RWPE1 (cell line): ENCODE results near the gene OR5K2.

Experiments used
- CTCF ChIA-PET: fragments of 350-600 bp; sonication (Branson Sonifier 250); formaldehyde crosslinking; extraction: SDS; loops from one replicate; lab custom pipeline; 2021; lab: Yijun Ruan, JAX
- POLR2A ChIA-PET: fragments of 400-600 bp; formaldehyde crosslinking; extraction: SDS; loops from one replicate; lab custom pipeline; 2020; ENCODE audit warnings: antibody characterized with exemption; ENCODE audit not compliant: low non-redundant PET; lab: Yijun Ruan, JAX
- DNase-seq: peaks from one replicate; pipeline ENCODE4 v3.0.0; 2012; ENCODE audit warnings: low spot score
- H3K27ac ChIP-seq: fragments of 450-650 bp; 2 replicates; pipeline ENCODE4 v1.5.1; 2017
- CTCF ChIP-seq: fragments of 450-650 bp; conservative IDR thresholded peaks from 2 replicates; pipeline ENCODE4 v1.5.1; 2017; ENCODE audit warnings: low read depth, mild to moderate bottlenecking

Gene OR5K2

GRCh38 chr3:98460220-98460619 lies 37.3 kb upstream of the OR5K2 start:
- TF ChIP-seq CTCF = no peak
- no peak overlapping the region for H3K27ac ChIP-seq
- CTCF ChIA-PET = no interaction called here
- POLR2A ChIA-PET = no interaction called here
- DNase-seq = no peak

GRCh38 chr3:98462901-98463300 lies 34.6 kb upstream of the OR5K2 start, which contains the start of gene OR5K1:
Gene OR5K1, plus strand, starts transcription at chr3:98463201. Its CDS starts 6,376 bp downstream, at chr3:98469577.
- DNase-seq = no peak
- ChIA-PET CTCF (no interaction called here), POLR2A (no interaction called here)
- H3K27ac ChIP-seq = no peak within 1 kb of the TSS
- no peak for TF ChIP-seq CTCF

GRCh38 chr3:98482717-98483482 lies 14.6 kb upstream of the OR5K2 start:
- ChIA-PET CTCF (no interaction called here), POLR2A (no interaction called here)
- TF ChIP-seq CTCF = no peak
- DNase-seq = peak; percentile 30
- no peak overlapping the region for H3K27ac ChIP-seq

- CTCF ChIA-PET = no interaction called here
- no peak overlapping the region for H3K27ac ChIP-seq
- DNase-seq = no peak
- no peak for TF ChIP-seq CTCF
- POLR2A ChIA-PET = no interaction called here
Measured at GRCh38 chr3:98483626-98484025, 13.9 kb upstream of the OR5K2 start.

GRCh38 chr3:98500019-98500418 lies 2.5 kb downstream of the OR5K2 start:
- DNase-seq = no peak
- no peak for TF ChIP-seq CTCF
- no peak overlapping the region for H3K27ac ChIP-seq
- ChIA-PET CTCF (no interaction called here), POLR2A (no interaction called here)

- no peak for TF ChIP-seq CTCF
Measured at GRCh38 chr3:98501270-98501669, 3.8 kb downstream of the OR5K2 start.

More at GRCh38 chr3:98501270-98501669, 3.8 kb downstream of the OR5K2 start:
- ChIA-PET CTCF (no interaction called here), POLR2A (no interaction called here)
- DNase-seq = no peak
- H3K27ac ChIP-seq = no peak overlapping the region
